ENCODE data around the gene ZNF221. TPM values are rescaled to one million over a fixed set of nuclear protein-coding genes. Genes with fewer than 3 reads are reported as not detected.
A peak's percentile ranks its signal among the peaks of the same experiment; 100 is the strongest.
"Not testable (repeated sequence)": the region's sequence is repeated elsewhere in the genome, so short reads cannot be mapped to it uniquely, and the experiment has no call there.

The ZNF221 gene
- polyA plus RNA-seq, 2 donors, result 0.42 to 1.2 TPM

- H3K27ac ChIP-seq (ENCODE audit: low read depth in 2 of 2, low read length in 1 of 2), result no peak overlapping the region
- H3K4me3 ChIP-seq (ENCODE audit: low read depth in 1 of 2, low read length in 2 of 2), result no peak overlapping the region
- no peaks in the 10 kb centered on the region for H3K4me1 ChIP-seq (ENCODE audit: control insufficient read depth in 2 of 2, insufficient read depth in 2 of 2, low read length in 1 of 2)
- H3K9me3 ChIP-seq (ENCODE audit: control insufficient read depth in 2 of 2, insufficient read depth in 1 of 2, low read depth in 1 of 2, low read length in 1 of 2), result peaks cover 4 to 12% of the 10 kb centered on the region in 2 donors
- no peaks in the 10 kb centered on the region for H3K27me3 ChIP-seq (ENCODE audit: control insufficient read depth in 1 of 2, insufficient read depth in 2 of 2, low read length in 2 of 2)
- peaks cover 27 to 41% of the 10 kb centered on the region in 2 donors for H3K36me3 ChIP-seq (ENCODE audit: control insufficient read depth in 2 of 2, insufficient read depth in 2 of 2, low read length in 1 of 2)
Measured at GRCh38 chr19:43923875-43924274, 27.2 kb upstream of the ZNF221 start.

- Histone ChIP-seq H3K27me3 (ENCODE audit: control insufficient read depth in 1 of 2, insufficient read depth in 2 of 2, low read length in 2 of 2) (no peaks in the 10 kb centered on the region), H3K27ac (ENCODE audit: low read depth in 2 of 2, low read length in 1 of 2) (no peak overlapping the region), H3K9me3 (ENCODE audit: control insufficient read depth in 2 of 2, insufficient read depth in 1 of 2, low read depth in 1 of 2, low read length in 1 of 2) (peaks cover 0 to 2% of the 10 kb centered on the region in 2 donors), H3K4me3 (ENCODE audit: low read depth in 1 of 2, low read length in 2 of 2) (no peak overlapping the region), H3K4me1 (ENCODE audit: control insufficient read depth in 2 of 2, insufficient read depth in 2 of 2, low read length in 1 of 2) (no peaks in the 10 kb centered on the region), H3K36me3 (ENCODE audit: control insufficient read depth in 2 of 2, insufficient read depth in 2 of 2, low read length in 1 of 2) (peaks cover 25 to 40% of the 10 kb centered on the region in 2 donors)
- 96 to 97% methylated on average over 5 of the region's 5 CpGs for WGBS, 2 donors
Measured at GRCh38 chr19:43928820-43929219, 22.2 kb upstream of the ZNF221 start.

- Histone ChIP-seq H3K9me3 (ENCODE audit: control insufficient read depth in 2 of 2, insufficient read depth in 1 of 2, low read depth in 1 of 2, low read length in 1 of 2) (no peaks in the 10 kb centered on the region), H3K27ac (ENCODE audit: low read depth in 2 of 2, low read length in 1 of 2) (peak overlapping the region; percentile 78 to 96), H3K4me3 (ENCODE audit: low read depth in 1 of 2, low read length in 2 of 2) (peak overlapping the region; percentile 66 to 91), H3K36me3 (ENCODE audit: control insufficient read depth in 2 of 2, insufficient read depth in 2 of 2, low read length in 1 of 2) (peaks cover 9 to 13% of the 10 kb centered on the region in 2 donors), H3K4me1 (ENCODE audit: control insufficient read depth in 2 of 2, insufficient read depth in 2 of 2, low read length in 1 of 2) (no peaks in the 10 kb centered on the region), H3K27me3 (ENCODE audit: control insufficient read depth in 1 of 2, insufficient read depth in 2 of 2, low read length in 2 of 2) (no peaks in the 10 kb centered on the region)
- WGBS, 2 donors, result 11 to 13% methylated on average over 15 of the region's 15 CpGs
Measured at GRCh38 chr19:43934055-43934984, 16.7 kb upstream of the ZNF221 start.

- Histone ChIP-seq H3K36me3 (ENCODE audit: control insufficient read depth in 2 of 2, insufficient read depth in 2 of 2, low read length in 1 of 2) (peaks cover 3 to 7% of the 10 kb centered on the region in 2 donors), H3K27me3 (ENCODE audit: control insufficient read depth in 1 of 2, insufficient read depth in 2 of 2, low read length in 2 of 2) (no peaks in the 10 kb centered on the region), H3K4me1 (ENCODE audit: control insufficient read depth in 2 of 2, insufficient read depth in 2 of 2, low read length in 1 of 2) (no peaks in the 10 kb centered on the region), H3K27ac (ENCODE audit: low read depth in 2 of 2, low read length in 1 of 2) (peak within 1 kb of the TSS; percentile 78 to 96), H3K9me3 (ENCODE audit: control insufficient read depth in 2 of 2, insufficient read depth in 1 of 2, low read depth in 1 of 2, low read length in 1 of 2) (no peaks in the 10 kb centered on the region), H3K4me3 (ENCODE audit: low read depth in 1 of 2, low read length in 2 of 2) (peak within 1 kb of the TSS; percentile 66 to 91)
- 1% methylated on average over 42 of the region's 42 CpGs for WGBS, 2 donors
Measured at GRCh38 chr19:43934985-43935708, 15.9 kb upstream of the ZNF221 start, which contains the start of gene ZNF45. Gene ZNF45 (minus strand): TSS chr19:43935282. CDS start chr19:43922185, 13,097 bp downstream.

GRCh38 chr19:43936188-43936587, 14.8 kb upstream of the ZNF221 start:
- H3K4me1 ChIP-seq (ENCODE audit: control insufficient read depth in 2 of 2, insufficient read depth in 2 of 2, low read length in 1 of 2), result no peaks in the 10 kb centered on the region
- H3K36me3 ChIP-seq (ENCODE audit: control insufficient read depth in 2 of 2, insufficient read depth in 2 of 2, low read length in 1 of 2), result peaks cover 0 to 4% of the 10 kb centered on the region in 2 donors
- WGBS, 2 donors, result 73 to 76% methylated on average over 5 of the region's 5 CpGs
- H3K9me3 ChIP-seq (ENCODE audit: control insufficient read depth in 2 of 2, insufficient read depth in 1 of 2, low read depth in 1 of 2, low read length in 1 of 2), result no peaks in the 10 kb centered on the region
- H3K27me3 ChIP-seq (ENCODE audit: control insufficient read depth in 1 of 2, insufficient read depth in 2 of 2, low read length in 2 of 2), result no peaks in the 10 kb centered on the region
- no peak overlapping the region for H3K4me3 ChIP-seq (ENCODE audit: low read depth in 1 of 2, low read length in 2 of 2)
- no peak overlapping the region for H3K27ac ChIP-seq (ENCODE audit: low read depth in 2 of 2, low read length in 1 of 2)

- H3K4me3 ChIP-seq (ENCODE audit: low read depth in 1 of 2, low read length in 2 of 2), result no peak overlapping the region
- H3K27ac ChIP-seq (ENCODE audit: low read depth in 2 of 2, low read length in 1 of 2), result no peak overlapping the region
- no peaks in the 10 kb centered on the region for H3K36me3 ChIP-seq (ENCODE audit: control insufficient read depth in 2 of 2, insufficient read depth in 2 of 2, low read length in 1 of 2)
- no peaks in the 10 kb centered on the region for H3K27me3 ChIP-seq (ENCODE audit: control insufficient read depth in 1 of 2, insufficient read depth in 2 of 2, low read length in 2 of 2)
- 53 to 70% methylated on average over 3 of the region's 3 CpGs for WGBS, 2 donors
- H3K9me3 ChIP-seq (ENCODE audit: control insufficient read depth in 2 of 2, insufficient read depth in 1 of 2, low read depth in 1 of 2, low read length in 1 of 2), result no peaks in the 10 kb centered on the region
- no peaks in the 10 kb centered on the region for H3K4me1 ChIP-seq (ENCODE audit: control insufficient read depth in 2 of 2, insufficient read depth in 2 of 2, low read length in 1 of 2)
Measured at GRCh38 chr19:43939557-43940260, 11.3 kb upstream of the ZNF221 start.

- WGBS, 2 donors, result 74 to 76% methylated on average over 4 of the region's 4 CpGs
- H3K27me3 ChIP-seq (ENCODE audit: control insufficient read depth in 1 of 2, insufficient read depth in 2 of 2, low read length in 2 of 2), result no peaks in the 10 kb centered on the region
- no peak overlapping the region for H3K4me3 ChIP-seq (ENCODE audit: low read depth in 1 of 2, low read length in 2 of 2)
- no peaks in the 10 kb centered on the region for H3K36me3 ChIP-seq (ENCODE audit: control insufficient read depth in 2 of 2, insufficient read depth in 2 of 2, low read length in 1 of 2)
- no peak overlapping the region for H3K27ac ChIP-seq (ENCODE audit: low read depth in 2 of 2, low read length in 1 of 2)
- H3K4me1 ChIP-seq (ENCODE audit: control insufficient read depth in 2 of 2, insufficient read depth in 2 of 2, low read length in 1 of 2), result no peaks in the 10 kb centered on the region
- H3K9me3 ChIP-seq (ENCODE audit: control insufficient read depth in 2 of 2, insufficient read depth in 1 of 2, low read depth in 1 of 2, low read length in 1 of 2), result no peaks in the 10 kb centered on the region
Measured at GRCh38 chr19:43940719-43941118, 10.3 kb upstream of the ZNF221 start.

GRCh38 chr19:43941209-43941608, 9.8 kb upstream of the ZNF221 start:
- Histone ChIP-seq H3K4me3 (ENCODE audit: low read depth in 1 of 2, low read length in 2 of 2) (no peak overlapping the region), H3K27ac (ENCODE audit: low read depth in 2 of 2, low read length in 1 of 2) (no peak overlapping the region), H3K4me1 (ENCODE audit: control insufficient read depth in 2 of 2, insufficient read depth in 2 of 2, low read length in 1 of 2) (no peaks in the 10 kb centered on the region), H3K27me3 (ENCODE audit: control insufficient read depth in 1 of 2, insufficient read depth in 2 of 2, low read length in 2 of 2) (no peaks in the 10 kb centered on the region), H3K36me3 (ENCODE audit: control insufficient read depth in 2 of 2, insufficient read depth in 2 of 2, low read length in 1 of 2) (no peaks in the 10 kb centered on the region), H3K9me3 (ENCODE audit: control insufficient read depth in 2 of 2, insufficient read depth in 1 of 2, low read depth in 1 of 2, low read length in 1 of 2) (no peaks in the 10 kb centered on the region)
- WGBS, 2 donors, result 60 to 62% methylated on average over 5 of the region's 5 CpGs

- H3K9me3 ChIP-seq (ENCODE audit: control insufficient read depth in 2 of 2, insufficient read depth in 1 of 2, low read depth in 1 of 2, low read length in 1 of 2); H3K27me3 ChIP-seq (ENCODE audit: control insufficient read depth in 1 of 2, insufficient read depth in 2 of 2, low read length in 2 of 2); H3K27ac ChIP-seq (ENCODE audit: low read depth in 2 of 2, low read length in 1 of 2); H3K4me1 ChIP-seq (ENCODE audit: control insufficient read depth in 2 of 2, insufficient read depth in 2 of 2, low read length in 1 of 2); H3K36me3 ChIP-seq (ENCODE audit: control insufficient read depth in 2 of 2, insufficient read depth in 2 of 2, low read length in 1 of 2); H3K4me3 ChIP-seq (ENCODE audit: low read depth in 1 of 2, low read length in 2 of 2): not testable (repeated sequence)
- WGBS, 2 donors, result 0% methylated on average over 1 of the region's 1 CpG
Measured at GRCh38 chr19:43947412-43947811, 3.6 kb upstream of the ZNF221 start.

All from esophagus (tissue), 2 donors.